ENCODE measurements around the gene SUGCT.

The SUGCT gene

DNA sequence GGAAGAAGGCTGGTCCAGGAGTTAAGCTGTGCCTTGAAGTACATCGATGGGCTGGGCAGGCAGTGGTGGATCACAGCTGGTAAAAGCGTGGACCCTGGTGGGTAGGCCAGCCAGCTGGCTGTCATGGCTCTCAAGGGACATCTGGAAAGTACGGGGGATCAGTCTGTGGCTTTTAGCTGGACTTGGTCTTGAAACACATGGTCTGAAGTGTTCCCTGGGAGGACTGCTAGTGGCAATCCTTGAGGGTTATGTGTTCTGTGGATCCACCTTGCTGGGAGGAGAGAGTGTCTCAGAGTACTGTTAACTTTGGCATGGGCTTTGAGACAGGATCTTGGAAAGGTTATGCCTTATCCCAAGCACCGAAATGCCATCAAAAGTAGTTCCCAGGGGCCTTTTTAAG is 754.3 kb downstream of the SUGCT start:
- no peaks in the 10 kb centered on the region for H3K4me1 ChIP-seq (ENCODE audit: control insufficient read depth, insufficient read depth, low read length)
- DNase-seq (ENCODE audit: low read depth, low spot score) = no peak
- no peak overlapping the region for H3K4me3 ChIP-seq (ENCODE audit: low read length)
- no peak overlapping the region for H3K27ac ChIP-seq (ENCODE audit: low read length)
- H3K36me3 ChIP-seq (ENCODE audit: control insufficient read depth, insufficient read depth, low read length) = no peaks in the 10 kb centered on the region; the same call in 1 of the 2 replicates
- no peaks in the 10 kb centered on the region for H3K9me3 ChIP-seq (ENCODE audit: control insufficient read depth, insufficient read depth, low read length)
- H3K27me3 ChIP-seq (ENCODE audit: control insufficient read depth, insufficient read depth, low read length) = no peaks in the 10 kb centered on the region
- WGBS (ENCODE audit: insufficient coverage, insufficient read length) = no CpG with 5 or more reads among the region's 4 CpGs

DNA sequence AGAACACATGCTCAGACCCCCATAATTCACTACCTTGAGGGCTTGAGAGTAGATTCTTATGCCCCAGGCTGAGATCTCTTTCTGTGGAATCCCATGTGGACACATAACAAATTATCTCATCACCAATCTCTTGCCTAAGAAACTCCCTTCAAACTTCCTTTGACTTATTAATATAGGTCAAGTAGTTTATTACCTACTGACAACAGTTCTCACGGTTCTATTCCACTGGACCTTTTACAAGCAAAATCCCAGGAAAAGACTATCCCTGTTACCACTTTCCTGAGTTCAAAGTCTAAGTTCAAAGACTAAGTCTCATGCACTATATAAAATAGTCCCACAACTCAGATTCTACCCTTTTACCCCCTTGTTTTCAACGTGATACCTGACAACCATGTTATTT is 754.7 kb downstream of the SUGCT start:
- H3K36me3 ChIP-seq (ENCODE audit: control insufficient read depth, insufficient read depth, low read length) = no peaks in the 10 kb centered on the region; the same call in 1 of the 2 replicates

DNA sequence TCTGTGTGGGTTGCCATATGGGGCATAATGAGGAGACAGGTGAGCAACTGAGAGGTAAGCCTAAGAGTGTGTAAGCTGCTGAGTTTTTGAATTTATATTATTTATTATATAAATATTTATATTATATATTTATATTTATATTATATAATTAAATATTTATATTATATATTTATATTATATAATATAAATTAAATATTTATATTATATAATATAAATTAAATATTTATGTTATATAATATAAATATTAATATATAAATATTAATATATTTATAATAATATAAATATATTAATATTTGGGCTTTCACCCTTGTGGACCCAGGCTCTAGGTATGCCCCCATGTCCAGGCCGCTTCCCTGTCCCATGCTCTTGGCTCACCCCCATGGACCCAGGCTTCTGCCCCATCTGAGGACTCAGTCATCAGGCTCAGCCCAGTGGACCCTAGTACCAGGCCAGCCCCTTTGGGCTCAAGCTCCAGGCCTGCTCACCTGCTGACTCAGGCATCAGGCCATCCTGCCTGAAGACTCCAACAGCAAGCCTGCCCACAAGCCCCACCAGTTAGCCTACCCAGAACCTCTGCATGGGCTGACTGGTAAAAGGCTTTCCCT is 755.4 kb downstream of the SUGCT start:
- no peaks in the 10 kb centered on the region for H3K27me3 ChIP-seq (ENCODE audit: control insufficient read depth, insufficient read depth, low read length)
- H3K9me3 ChIP-seq (ENCODE audit: control insufficient read depth, insufficient read depth, low read length) = no peaks in the 10 kb centered on the region
- H3K27ac ChIP-seq (ENCODE audit: low read length) = no peak overlapping the region
- no peak for DNase-seq (ENCODE audit: low read depth, low spot score)
- H3K4me3 ChIP-seq (ENCODE audit: low read length) = no peak overlapping the region
- WGBS (ENCODE audit: insufficient coverage, insufficient read length) = no CpG with 5 or more reads among the region's 1 CpG
- no peaks in the 10 kb centered on the region for H3K4me1 ChIP-seq (ENCODE audit: control insufficient read depth, insufficient read depth, low read length)
- no peaks in the 10 kb centered on the region; the same call in 1 of the 2 replicates for H3K36me3 ChIP-seq (ENCODE audit: control insufficient read depth, insufficient read depth, low read length)

More for the DNA sequence above, 754.7 kb downstream of the SUGCT start:
- WGBS (ENCODE audit: insufficient coverage, insufficient read length) = no CpG with 5 or more reads among the region's 2 CpGs
- Histone ChIP-seq H3K4me3 (ENCODE audit: low read length) (no peak overlapping the region), H3K27me3 (ENCODE audit: control insufficient read depth, insufficient read depth, low read length) (no peaks in the 10 kb centered on the region), H3K4me1 (ENCODE audit: control insufficient read depth, insufficient read depth, low read length) (no peaks in the 10 kb centered on the region), H3K27ac (ENCODE audit: low read length) (no peak overlapping the region), H3K9me3 (ENCODE audit: control insufficient read depth, insufficient read depth, low read length) (no peaks in the 10 kb centered on the region)
- no peak for DNase-seq (ENCODE audit: low read depth, low spot score)

DNA sequence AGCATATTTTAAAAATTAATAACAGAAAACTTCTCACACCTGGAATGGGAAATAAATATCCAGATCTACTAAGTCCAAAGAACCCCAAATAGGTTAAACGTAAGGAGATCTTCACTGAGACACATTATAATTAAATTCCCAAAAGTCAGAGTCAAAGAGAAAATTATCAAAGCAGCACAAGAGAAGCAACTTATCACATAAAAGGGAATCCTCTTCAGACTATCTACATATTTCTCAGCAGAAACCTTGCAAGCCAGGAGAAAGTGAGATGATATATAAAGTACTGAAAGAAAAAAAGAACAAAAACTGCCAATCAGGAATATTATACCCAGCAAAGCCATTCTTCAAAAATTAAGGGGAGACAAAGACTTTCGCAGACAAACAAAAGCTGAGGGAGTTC is 756.4 kb downstream of the SUGCT start:
- Histone ChIP-seq H3K27ac (ENCODE audit: low read length) (no peak overlapping the region), H3K27me3 (ENCODE audit: control insufficient read depth, insufficient read depth, low read length) (no peaks in the 10 kb centered on the region), H3K4me3 (ENCODE audit: low read length) (no peak overlapping the region), H3K4me1 (ENCODE audit: control insufficient read depth, insufficient read depth, low read length) (no peaks in the 10 kb centered on the region), H3K36me3 (ENCODE audit: control insufficient read depth, insufficient read depth, low read length) (no peaks in the 10 kb centered on the region; the same call in 1 of the 2 replicates), H3K9me3 (ENCODE audit: control insufficient read depth, insufficient read depth, low read length) (no peaks in the 10 kb centered on the region)
- DNase-seq (ENCODE audit: low read depth, low spot score) = no peak
- no CpG with 5 or more reads among the region's 2 CpGs for WGBS (ENCODE audit: insufficient coverage, insufficient read length)

DNA sequence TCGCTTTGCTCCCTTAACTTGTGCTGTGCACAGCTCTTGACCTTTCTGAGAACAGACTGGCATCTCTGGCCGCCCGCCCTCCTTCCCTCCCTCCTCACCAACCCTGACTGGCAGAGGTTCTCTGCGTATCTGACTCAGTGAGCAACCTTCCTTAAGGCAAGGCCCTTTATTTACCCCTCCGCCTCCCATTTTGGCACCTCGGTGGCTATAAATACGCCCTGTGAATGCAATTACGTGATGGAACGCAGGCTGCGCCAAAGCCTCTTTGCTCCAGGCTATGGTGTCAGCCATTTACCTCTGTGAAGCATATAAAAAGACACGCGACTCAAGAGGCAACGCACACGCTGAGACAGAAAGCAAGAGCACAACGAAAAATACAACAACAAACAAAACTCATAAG is 764.3 kb downstream of the SUGCT start:
- DNase-seq (ENCODE audit: low read depth, low spot score) = no peak
- H3K27me3 ChIP-seq (ENCODE audit: control insufficient read depth, insufficient read depth, low read length) = no peaks in the 10 kb centered on the region
- no CpG with 5 or more reads among the region's 15 CpGs for WGBS (ENCODE audit: insufficient coverage, insufficient read length)

DNA sequence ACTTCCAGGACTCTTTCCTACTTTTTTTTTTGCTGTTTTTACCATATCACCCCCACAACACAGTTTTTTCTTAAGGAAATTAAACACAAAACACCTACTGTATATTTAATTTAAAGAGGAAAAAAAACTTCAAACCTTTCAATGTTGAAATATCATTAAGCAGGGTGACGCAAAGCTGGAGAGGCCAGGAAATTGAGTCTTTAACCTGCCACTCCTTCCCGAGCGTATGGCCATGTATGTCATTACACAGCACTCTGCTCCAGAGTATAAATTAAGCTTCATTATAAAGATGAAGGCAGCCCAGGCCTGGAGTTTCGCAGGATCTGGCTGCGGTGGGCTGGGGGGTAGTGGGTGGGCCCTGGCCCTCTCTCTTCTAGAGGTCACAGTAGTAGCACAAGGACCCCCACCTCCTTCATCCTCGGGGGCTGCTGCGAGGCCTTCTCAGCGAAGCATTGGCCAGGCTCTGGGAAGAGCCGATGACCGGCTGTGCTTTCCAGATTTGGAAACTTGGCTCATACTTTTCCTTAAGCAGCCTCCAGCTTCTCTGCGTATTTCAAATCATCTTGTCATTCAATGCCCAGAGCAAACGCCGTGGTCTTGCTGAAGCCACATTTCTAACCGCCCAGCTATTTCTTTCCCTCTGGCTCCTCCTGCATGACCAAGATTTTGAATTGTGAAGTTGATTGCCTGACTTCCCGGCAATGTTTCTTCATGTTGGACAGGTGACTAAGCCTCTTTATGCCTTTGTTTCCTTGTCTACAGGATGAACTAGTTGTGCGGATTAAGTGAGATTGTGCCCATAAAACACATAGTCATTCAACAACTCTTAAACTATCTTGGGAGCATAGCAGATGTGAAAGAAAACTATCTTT is 765.1 kb downstream of the SUGCT start:
- Histone ChIP-seq H3K4me1 (ENCODE audit: control insufficient read depth, insufficient read depth, low read length) (no peaks in the 10 kb centered on the region), H3K9me3 (ENCODE audit: control insufficient read depth, insufficient read depth, low read length) (no peaks in the 10 kb centered on the region), H3K4me3 (ENCODE audit: low read length) (no peak overlapping the region), H3K27ac (ENCODE audit: low read length) (no peak overlapping the region), H3K27me3 (ENCODE audit: control insufficient read depth, insufficient read depth, low read length) (no peaks in the 10 kb centered on the region), H3K36me3 (ENCODE audit: control insufficient read depth, insufficient read depth, low read length) (no peaks in the 10 kb centered on the region)
- DNase-seq (ENCODE audit: low read depth, low spot score) = no peak
- WGBS (ENCODE audit: insufficient coverage, insufficient read length) = no CpG with 5 or more reads among the region's 16 CpGs

More for the DNA sequence above, 764.3 kb downstream of the SUGCT start:
- H3K27ac ChIP-seq (ENCODE audit: low read length) = no peak overlapping the region
- no peaks in the 10 kb centered on the region for H3K36me3 ChIP-seq (ENCODE audit: control insufficient read depth, insufficient read depth, low read length)
- H3K4me3 ChIP-seq (ENCODE audit: low read length) = no peak overlapping the region
- no peaks in the 10 kb centered on the region for H3K4me1 ChIP-seq (ENCODE audit: control insufficient read depth, insufficient read depth, low read length)
- no peaks in the 10 kb centered on the region for H3K9me3 ChIP-seq (ENCODE audit: control insufficient read depth, insufficient read depth, low read length)

DNA sequence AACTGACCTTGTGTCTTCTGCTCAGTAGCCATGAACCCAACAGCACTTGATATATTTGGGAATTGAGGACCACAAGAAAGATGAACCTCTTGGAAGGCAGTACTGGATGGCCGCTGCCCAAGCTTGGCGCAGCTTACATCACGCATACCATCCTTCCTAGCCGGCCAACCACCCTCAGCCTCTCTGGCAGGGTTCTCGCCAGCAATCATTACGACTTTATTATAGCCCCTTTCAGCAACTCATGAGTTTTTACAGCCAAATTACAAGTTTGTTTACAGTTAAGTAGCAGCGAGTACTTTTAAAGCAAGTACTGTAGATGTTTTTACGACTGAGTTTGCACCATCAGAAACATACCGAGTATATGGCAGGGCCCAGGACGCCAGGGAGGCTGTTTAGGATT is 769.1 kb downstream of the SUGCT start:
- H3K36me3 ChIP-seq (ENCODE audit: control insufficient read depth, insufficient read depth, low read length) = no peaks in the 10 kb centered on the region
- H3K4me3 ChIP-seq (ENCODE audit: low read length) = no peak overlapping the region
- no peaks in the 10 kb centered on the region for H3K27me3 ChIP-seq (ENCODE audit: control insufficient read depth, insufficient read depth, low read length)
- no CpG with 5 or more reads among the region's 10 CpGs for WGBS (ENCODE audit: insufficient coverage, insufficient read length)
- no peaks in the 10 kb centered on the region for H3K4me1 ChIP-seq (ENCODE audit: control insufficient read depth, insufficient read depth, low read length)
- H3K9me3 ChIP-seq (ENCODE audit: control insufficient read depth, insufficient read depth, low read length) = no peaks in the 10 kb centered on the region
- no peak for DNase-seq (ENCODE audit: low read depth, low spot score)
- no peak overlapping the region for H3K27ac ChIP-seq (ENCODE audit: low read length)

DNA sequence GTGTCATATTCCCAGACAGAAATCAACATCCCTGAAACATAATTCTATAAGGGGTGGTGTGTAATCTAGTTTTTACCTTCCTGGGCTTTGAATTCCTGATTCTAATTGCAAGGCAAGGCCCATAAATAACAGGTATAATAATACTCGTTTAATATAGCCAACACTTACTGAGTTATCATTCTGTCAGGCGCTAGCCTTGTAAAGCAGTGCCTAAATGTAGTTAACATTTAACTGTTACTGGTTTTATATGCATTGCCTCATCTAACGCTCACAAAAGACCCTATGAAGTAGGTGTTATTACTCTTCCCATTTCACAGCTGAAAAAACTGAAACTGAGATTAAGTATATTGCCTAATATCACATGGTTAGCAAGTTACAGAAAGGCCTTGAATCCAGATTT is 772.5 kb downstream of the SUGCT start:
- WGBS (ENCODE audit: insufficient coverage, insufficient read length) = no CpG with 5 or more reads among the region's 3 CpGs
- Histone ChIP-seq H3K36me3 (ENCODE audit: control insufficient read depth, insufficient read depth, low read length) (no peaks in the 10 kb centered on the region), H3K27ac (ENCODE audit: low read length) (no peak overlapping the region), H3K9me3 (ENCODE audit: control insufficient read depth, insufficient read depth, low read length) (no peaks in the 10 kb centered on the region), H3K4me1 (ENCODE audit: control insufficient read depth, insufficient read depth, low read length) (no peaks in the 10 kb centered on the region), H3K27me3 (ENCODE audit: control insufficient read depth, insufficient read depth, low read length) (no peaks in the 10 kb centered on the region), H3K4me3 (ENCODE audit: low read length) (no peak overlapping the region)
- no peak for DNase-seq (ENCODE audit: low read depth, low spot score)

DNA sequence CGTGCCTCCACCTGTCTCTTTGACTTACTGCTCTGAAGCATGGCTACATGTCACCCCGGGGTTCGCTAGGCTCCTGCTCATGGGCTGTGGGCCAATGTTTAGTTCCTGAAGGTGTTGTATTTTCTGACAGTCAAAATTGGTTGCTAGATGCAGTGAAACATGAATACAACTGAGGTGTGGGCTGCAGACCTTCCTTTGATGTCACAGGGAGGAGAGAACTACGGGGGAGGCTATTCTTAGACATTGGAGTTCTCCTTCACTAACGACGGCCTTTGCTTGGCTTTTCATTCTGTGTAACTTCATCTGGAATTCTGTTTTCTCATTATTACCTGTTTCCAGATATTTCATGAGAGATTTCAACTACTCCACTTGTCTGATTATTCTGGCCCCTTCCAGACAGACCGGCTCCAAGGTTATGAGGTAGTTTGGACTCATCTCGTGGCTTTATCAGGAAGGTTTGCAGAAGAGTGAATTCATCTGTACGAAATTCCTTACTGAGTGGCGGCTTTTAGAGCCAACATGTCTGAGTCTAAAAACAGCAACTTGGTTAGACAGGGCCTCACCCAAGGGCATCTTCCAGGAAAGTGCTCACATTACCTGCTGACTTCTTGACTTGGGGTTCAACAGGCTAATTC is 774.7 kb downstream of the SUGCT start:
- H3K4me3 ChIP-seq (ENCODE audit: low read length) = no peak overlapping the region
- H3K27me3 ChIP-seq (ENCODE audit: control insufficient read depth, insufficient read depth, low read length) = no peaks in the 10 kb centered on the region
- DNase-seq (ENCODE audit: low read depth, low spot score) = no peak
- H3K9me3 ChIP-seq (ENCODE audit: control insufficient read depth, insufficient read depth, low read length) = no peaks in the 10 kb centered on the region
- no peaks in the 10 kb centered on the region for H3K36me3 ChIP-seq (ENCODE audit: control insufficient read depth, insufficient read depth, low read length)
- no peak overlapping the region for H3K27ac ChIP-seq (ENCODE audit: low read length)
- no CpG with 5 or more reads among the region's 10 CpGs for WGBS (ENCODE audit: insufficient coverage, insufficient read length)
- no peaks in the 10 kb centered on the region for H3K4me1 ChIP-seq (ENCODE audit: control insufficient read depth, insufficient read depth, low read length)
